Measurements from ENCODE around the gene MMP17. TPM values are rescaled to one million over a fixed set of nuclear protein-coding genes. Genes with fewer than 3 reads are reported as not detected.

MMP17 gene
- total and polyA plus RNA-seq, 12 donors, result 0.28 to 3.7 (median 1.0) TPM; not detected in 1

- 90 to 92% methylated on average over 47 of the region's 47 CpGs for WGBS, 2 donors
- Histone ChIP-seq H3K4me3 (no peak overlapping the region), H3K27me3 (peaks cover 0 to 17% (median 12%) of the 10 kb centered on the region in 7 donors), H3K4me1 (peaks cover 0 to 10% (median 0%) of the 10 kb centered on the region in 9 donors), H3K27ac (no peak overlapping the region), H3K9me3 (no peaks in the 10 kb centered on the region), H3K36me3 (no peaks in the 10 kb centered on the region)
- ATAC-seq (no peak), DNase-seq (no peak)
- intact Hi-C loops (cut with DNase I), result loop anchor here in 4 of 10 donors (5.0 to 10.0 kb wide), 4 partner anchors 95 to 152 kb away; partner anchors contain the start of gene EP400 (in 3 of the 4)
- TF ChIP-seq CTCF (IDR thresholded peaks at IDR 0.05), result no peak
These were observed 21.7 kb downstream of the MMP17 start for GRCh38 chr12:131849700-131850553.

- peak in 6 of 8 donors; percentile 12 to 91 (median 76) for ATAC-seq
These were observed 22.8 kb downstream of the MMP17 start for GRCh38 chr12:131850856-131851559.

GRCh38 chr12:131851741-131852550, 23.8 kb downstream of the MMP17 start:
- no peak for TF ChIP-seq CTCF (IDR thresholded peaks at IDR 0.05)
- ATAC-seq, result no peak
- H3K27ac ChIP-seq, result no peak overlapping the region
- H3K4me3 ChIP-seq, result no peak overlapping the region
- H3K27me3 ChIP-seq, result peaks cover 0 to 29% (median 24%) of the 10 kb centered on the region in 7 donors
- H3K9me3 ChIP-seq, result no peaks in the 10 kb centered on the region
- 86 to 88% methylated on average over 37 of the region's 37 CpGs for WGBS, 2 donors
- DNase-seq, result no peak
- H3K36me3 ChIP-seq, result no peaks in the 10 kb centered on the region
- intact Hi-C loops (cut with DNase I), result loop anchor here in 4 of 10 donors (1.0 to 10.0 kb wide), 5 partner anchors 93 to 150 kb away; partner anchors contain the start of gene EP400 (in 3 of the 4)
- H3K4me1 ChIP-seq, result peaks cover 0 to 10% (median 0%) of the 10 kb centered on the region in 9 donors

More at GRCh38 chr12:131850856-131851559, 22.8 kb downstream of the MMP17 start:
- H3K27me3 ChIP-seq, result peaks cover 0 to 27% (median 21%) of the 10 kb centered on the region in 7 donors
- DNase-seq, result peak in 1 of 2 donors; percentile 9
- peak in 4 of 9 donors; percentile 61 to 85 (median 71) for TF ChIP-seq CTCF (IDR thresholded peaks at IDR 0.05)
- H3K27ac ChIP-seq, result no peak overlapping the region
- intact Hi-C loops (cut with DNase I), result loop anchor here in 4 of 10 donors (1.0 to 10.0 kb wide), 5 partner anchors 94 to 151 kb away; partner anchors contain the start of gene EP400 (in 3 of the 4)
- no peak overlapping the region for H3K4me3 ChIP-seq
- H3K36me3 ChIP-seq, result no peaks in the 10 kb centered on the region
- H3K4me1 ChIP-seq, result peaks cover 0 to 10% (median 0%) of the 10 kb centered on the region in 9 donors
- WGBS, 2 donors, result 75 to 77% methylated on average over 37 to 41 of the region's 41 CpGs
- H3K9me3 ChIP-seq, result no peaks in the 10 kb centered on the region

Data from heart right ventricle (tissue), 16 donors.